Measurements from ENCODE around the gene HNRNPDL.
"Not testable (repeated sequence)": the region's sequence is repeated elsewhere in the genome, so short reads cannot be mapped to it uniquely, and the experiment has no call there.

DNA sequence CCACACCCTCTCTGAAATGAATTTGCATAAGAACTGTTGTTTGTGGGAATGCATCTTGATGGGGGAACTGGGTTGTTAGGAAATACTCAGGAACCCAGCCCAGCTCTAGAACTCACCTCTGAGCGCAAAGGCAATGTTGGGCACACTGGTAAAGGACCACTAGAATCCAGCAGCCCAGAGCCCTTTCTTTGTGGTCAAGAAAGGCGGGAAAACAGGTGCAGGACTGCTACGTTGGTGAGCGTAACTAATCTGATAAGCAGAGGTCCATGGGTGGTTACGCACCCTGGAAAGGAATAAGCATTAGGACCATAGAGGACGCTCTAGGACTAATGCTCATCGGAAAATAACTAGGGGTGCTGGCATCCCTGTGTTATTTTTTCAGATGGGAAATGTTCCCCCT is 45.7 kb upstream of the HNRNPDL start:
- TF ChIP-seq, protein P1, sequence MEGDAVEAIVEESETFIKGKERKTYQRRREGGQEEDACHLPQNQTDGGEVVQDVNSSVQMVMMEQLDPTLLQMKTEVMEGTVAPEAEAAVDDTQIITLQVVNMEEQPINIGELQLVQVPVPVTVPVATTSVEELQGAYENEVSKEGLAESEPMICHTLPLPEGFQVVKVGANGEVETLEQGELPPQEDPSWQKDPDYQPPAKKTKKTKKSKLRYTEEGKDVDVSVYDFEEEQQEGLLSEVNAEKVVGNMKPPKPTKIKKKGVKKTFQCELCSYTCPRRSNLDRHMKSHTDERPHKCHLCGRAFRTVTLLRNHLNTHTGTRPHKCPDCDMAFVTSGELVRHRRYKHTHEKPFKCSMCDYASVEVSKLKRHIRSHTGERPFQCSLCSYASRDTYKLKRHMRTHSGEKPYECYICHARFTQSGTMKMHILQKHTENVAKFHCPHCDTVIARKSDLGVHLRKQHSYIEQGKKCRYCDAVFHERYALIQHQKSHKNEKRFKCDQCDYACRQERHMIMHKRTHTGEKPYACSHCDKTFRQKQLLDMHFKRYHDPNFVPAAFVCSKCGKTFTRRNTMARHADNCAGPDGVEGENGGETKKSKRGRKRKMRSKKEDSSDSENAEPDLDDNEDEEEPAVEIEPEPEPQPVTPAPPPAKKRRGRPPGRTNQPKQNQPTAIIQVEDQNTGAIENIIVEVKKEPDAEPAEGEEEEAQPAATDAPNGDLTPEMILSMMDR (conservative IDR thresholded peaks at IDR 0.05; ENCODE audit: low read depth in 2 of 2): not testable (repeated sequence)
- TF ChIP-seq EZH2 (IDR thresholded peaks at IDR 0.05; ENCODE audit: low read depth, unreplicated experiment); JUNB (IDR thresholded peaks at IDR 0.05; ENCODE audit: unreplicated experiment); ZNF331 (CRISPR knock-in tag; IDR thresholded peaks at IDR 0.05; ENCODE audit: low read depth); EZH2phosphoT487 (IDR thresholded peaks at IDR 0.05; ENCODE audit: unreplicated experiment): not testable (repeated sequence)
- TF ChIP-seq, protein P2, sequence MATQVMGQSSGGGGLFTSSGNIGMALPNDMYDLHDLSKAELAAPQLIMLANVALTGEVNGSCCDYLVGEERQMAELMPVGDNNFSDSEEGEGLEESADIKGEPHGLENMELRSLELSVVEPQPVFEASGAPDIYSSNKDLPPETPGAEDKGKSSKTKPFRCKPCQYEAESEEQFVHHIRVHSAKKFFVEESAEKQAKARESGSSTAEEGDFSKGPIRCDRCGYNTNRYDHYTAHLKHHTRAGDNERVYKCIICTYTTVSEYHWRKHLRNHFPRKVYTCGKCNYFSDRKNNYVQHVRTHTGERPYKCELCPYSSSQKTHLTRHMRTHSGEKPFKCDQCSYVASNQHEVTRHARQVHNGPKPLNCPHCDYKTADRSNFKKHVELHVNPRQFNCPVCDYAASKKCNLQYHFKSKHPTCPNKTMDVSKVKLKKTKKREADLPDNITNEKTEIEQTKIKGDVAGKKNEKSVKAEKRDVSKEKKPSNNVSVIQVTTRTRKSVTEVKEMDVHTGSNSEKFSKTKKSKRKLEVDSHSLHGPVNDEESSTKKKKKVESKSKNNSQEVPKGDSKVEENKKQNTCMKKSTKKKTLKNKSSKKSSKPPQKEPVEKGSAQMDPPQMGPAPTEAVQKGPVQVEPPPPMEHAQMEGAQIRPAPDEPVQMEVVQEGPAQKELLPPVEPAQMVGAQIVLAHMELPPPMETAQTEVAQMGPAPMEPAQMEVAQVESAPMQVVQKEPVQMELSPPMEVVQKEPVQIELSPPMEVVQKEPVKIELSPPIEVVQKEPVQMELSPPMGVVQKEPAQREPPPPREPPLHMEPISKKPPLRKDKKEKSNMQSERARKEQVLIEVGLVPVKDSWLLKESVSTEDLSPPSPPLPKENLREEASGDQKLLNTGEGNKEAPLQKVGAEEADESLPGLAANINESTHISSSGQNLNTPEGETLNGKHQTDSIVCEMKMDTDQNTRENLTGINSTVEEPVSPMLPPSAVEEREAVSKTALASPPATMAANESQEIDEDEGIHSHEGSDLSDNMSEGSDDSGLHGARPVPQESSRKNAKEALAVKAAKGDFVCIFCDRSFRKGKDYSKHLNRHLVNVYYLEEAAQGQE (IDR thresholded peaks at IDR 0.05; ENCODE audit: unreplicated experiment): not testable (repeated sequence)

Measured in GM23338 (cell line).